Measurements from ENCODE around the gene SART1.

GRCh38 chr11:65961267-65962140 is at the start of gene SART1:
- TF ChIP-seq CTCF (conservative IDR thresholded peaks at IDR 0.05; ENCODE audit: low read depth, low read length), result no peak
- TF ChIP-seq EZH2phosphoT487 (IDR thresholded peaks at IDR 0.05; ENCODE audit: borderline replicate concordance, low read length), result no peak
- no peak for TF ChIP-seq EZH2 (IDR thresholded peaks at IDR 0.05; ENCODE audit: low read length, unreplicated experiment)
